ENCODE results near the gene SSTR3. TPM values are rescaled to one million over a fixed set of nuclear protein-coding genes. Genes with fewer than 3 reads are reported as not detected.

Gene SSTR3
- total RNA-seq, 1 experiment from 2014 or later = 0.22 TPM

GRCh38 chr22:37192204-37192603 is 20.1 kb downstream of the SSTR3 start (continued):
- no peak for TF ChIP-seq ESRRA (CRISPR knock-in tag; IDR thresholded peaks at IDR 0.05; ENCODE audit: borderline replicate concordance)
- no peak for TF ChIP-seq NR3C1 (CRISPR knock-in tag; conservative IDR thresholded peaks at IDR 0.05; ENCODE audit: low read depth)
- no peak for TF ChIP-seq MYBL2 (CRISPR knock-in tag; IDR thresholded peaks at IDR 0.05)
- TF ChIP-seq FOXK1 (CRISPR knock-in tag; IDR thresholded peaks at IDR 0.05) = no peak

GRCh38 chr22:37190262-37190780 is 22.0 kb downstream of the SSTR3 start:
- Mint-ChIP-seq H3K9me3 (peaks cover 27% of the 10 kb centered on the region), H3K36me3 (peaks cover 26% of the 10 kb centered on the region), H3K4me3 (no peak overlapping the region), H3K4me1 (peaks cover 46% of the 10 kb centered on the region), H3K27me3 (ENCODE audit: low read depth) (no peaks in the 10 kb centered on the region; the same call in 1 of the 2 replicates), H3K27ac (no peak overlapping the region)
- TF ChIP-seq, protein P1, sequence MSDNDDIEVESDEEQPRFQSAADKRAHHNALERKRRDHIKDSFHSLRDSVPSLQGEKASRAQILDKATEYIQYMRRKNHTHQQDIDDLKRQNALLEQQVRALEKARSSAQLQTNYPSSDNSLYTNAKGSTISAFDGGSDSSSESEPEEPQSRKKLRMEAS (CRISPR knock-in tag; IDR thresholded peaks at IDR 0.05) = no peak
- no peak for TF ChIP-seq ESRRA (CRISPR knock-in tag; IDR thresholded peaks at IDR 0.05; ENCODE audit: borderline replicate concordance)
- no peak for TF ChIP-seq JAZF1 (CRISPR knock-in tag; IDR thresholded peaks at IDR 0.05)
- TF ChIP-seq NFATC4 (CRISPR knock-in tag; IDR thresholded peaks at IDR 0.05) = no peak
- no peak for TF ChIP-seq ZNF396 (CRISPR knock-in tag; IDR thresholded peaks at IDR 0.05; ENCODE audit: borderline replicate concordance)
- no peak for TF ChIP-seq GABPB1 (CRISPR knock-in tag; IDR thresholded peaks at IDR 0.05)
- no peak for TF ChIP-seq AR (CRISPR knock-in tag; IDR thresholded peaks at IDR 0.05)
- TF ChIP-seq ZBTB21 (CRISPR knock-in tag; IDR thresholded peaks at IDR 0.05; ENCODE audit: borderline replicate concordance) = no peak
- no peak for TF ChIP-seq ZNF219 (CRISPR knock-in tag; IDR thresholded peaks at IDR 0.05; ENCODE audit: borderline replicate concordance)
- TF ChIP-seq, protein P2, sequence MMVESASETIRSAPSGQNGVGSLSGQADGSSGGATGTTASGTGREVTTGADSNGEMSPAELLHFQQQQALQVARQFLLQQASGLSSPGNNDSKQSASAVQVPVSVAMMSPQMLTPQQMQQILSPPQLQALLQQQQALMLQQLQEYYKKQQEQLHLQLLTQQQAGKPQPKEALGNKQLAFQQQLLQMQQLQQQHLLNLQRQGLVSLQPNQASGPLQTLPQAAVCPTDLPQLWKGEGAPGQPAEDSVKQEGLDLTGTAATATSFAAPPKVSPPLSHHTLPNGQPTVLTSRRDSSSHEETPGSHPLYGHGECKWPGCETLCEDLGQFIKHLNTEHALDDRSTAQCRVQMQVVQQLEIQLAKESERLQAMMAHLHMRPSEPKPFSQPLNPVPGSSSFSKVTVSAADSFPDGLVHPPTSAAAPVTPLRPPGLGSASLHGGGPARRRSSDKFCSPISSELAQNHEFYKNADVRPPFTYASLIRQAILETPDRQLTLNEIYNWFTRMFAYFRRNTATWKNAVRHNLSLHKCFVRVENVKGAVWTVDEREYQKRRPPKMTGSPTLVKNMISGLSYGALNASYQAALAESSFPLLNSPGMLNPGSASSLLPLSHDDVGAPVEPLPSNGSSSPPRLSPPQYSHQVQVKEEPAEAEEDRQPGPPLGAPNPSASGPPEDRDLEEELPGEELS (CRISPR knock-in tag; IDR thresholded peaks at IDR 0.05) = no peak
- TF ChIP-seq TCF7 (CRISPR knock-in tag; IDR thresholded peaks at IDR 0.05; ENCODE audit: low read depth) = no peak
- TF ChIP-seq, protein P3, sequence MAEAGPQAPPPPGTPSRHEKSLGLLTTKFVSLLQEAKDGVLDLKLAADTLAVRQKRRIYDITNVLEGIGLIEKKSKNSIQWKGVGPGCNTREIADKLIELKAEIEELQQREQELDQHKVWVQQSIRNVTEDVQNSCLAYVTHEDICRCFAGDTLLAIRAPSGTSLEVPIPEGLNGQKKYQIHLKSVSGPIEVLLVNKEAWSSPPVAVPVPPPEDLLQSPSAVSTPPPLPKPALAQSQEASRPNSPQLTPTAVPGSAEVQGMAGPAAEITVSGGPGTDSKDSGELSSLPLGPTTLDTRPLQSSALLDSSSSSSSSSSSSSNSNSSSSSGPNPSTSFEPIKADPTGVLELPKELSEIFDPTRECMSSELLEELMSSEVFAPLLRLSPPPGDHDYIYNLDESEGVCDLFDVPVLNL (CRISPR knock-in tag; IDR thresholded peaks at IDR 0.05; ENCODE audit: borderline replicate concordance, low read depth) = no peak
- TF ChIP-seq ETV6 (CRISPR knock-in tag; IDR thresholded peaks at IDR 0.05) = no peak
- TF ChIP-seq FOXK1 (CRISPR knock-in tag; IDR thresholded peaks at IDR 0.05) = no peak
- TF ChIP-seq NFYB (CRISPR knock-in tag; conservative IDR thresholded peaks at IDR 0.05; ENCODE audit: low read depth) = no peak
- ChIA-PET POLR2A (no interaction called here), CTCF (interaction anchor here (0.8 to 1.7 kb wide), 2 partner anchors 9 to 24 kb away, joined by 3 to 4 read pairs; no protein-coding TSS in a partner anchor)
- ATAC-seq = no peak
- DNase-seq (ENCODE audit: low spot score) = no peak

Measured in WTC11 (cell line).